Frontal cortex (tissue), 4 donors: Measurements from ENCODE around the gene ACBD7. TPM values are rescaled to one million over a fixed set of nuclear protein-coding genes. Genes with fewer than 3 reads are reported as not detected.

ENCODE experiments used
- DNase-seq, 2 donors: peaks; one replicate each; pipeline ENCODE4 v3.0.0; 2012; ENCODE audit warnings: low spot score in 2 of 2
- FAIRE-seq: peaks from 2 replicates; lab custom pipeline; 2012; peaks lifted over from hg19 to GRCh38; lab: Jason Lieb, UNC
- total RNA-seq: library from RNA; depleted of rRNA; stranded (reverse); fragments of >200 nt; gene quantifications from one replicate; pipeline ENCODE4 v1.2.3, GENCODE V29; 2014
- donor health status: control.
- donor health status: control.
- donor health status: control.

ACBD7 gene
- 10.6 TPM for total RNA-seq

DNA sequence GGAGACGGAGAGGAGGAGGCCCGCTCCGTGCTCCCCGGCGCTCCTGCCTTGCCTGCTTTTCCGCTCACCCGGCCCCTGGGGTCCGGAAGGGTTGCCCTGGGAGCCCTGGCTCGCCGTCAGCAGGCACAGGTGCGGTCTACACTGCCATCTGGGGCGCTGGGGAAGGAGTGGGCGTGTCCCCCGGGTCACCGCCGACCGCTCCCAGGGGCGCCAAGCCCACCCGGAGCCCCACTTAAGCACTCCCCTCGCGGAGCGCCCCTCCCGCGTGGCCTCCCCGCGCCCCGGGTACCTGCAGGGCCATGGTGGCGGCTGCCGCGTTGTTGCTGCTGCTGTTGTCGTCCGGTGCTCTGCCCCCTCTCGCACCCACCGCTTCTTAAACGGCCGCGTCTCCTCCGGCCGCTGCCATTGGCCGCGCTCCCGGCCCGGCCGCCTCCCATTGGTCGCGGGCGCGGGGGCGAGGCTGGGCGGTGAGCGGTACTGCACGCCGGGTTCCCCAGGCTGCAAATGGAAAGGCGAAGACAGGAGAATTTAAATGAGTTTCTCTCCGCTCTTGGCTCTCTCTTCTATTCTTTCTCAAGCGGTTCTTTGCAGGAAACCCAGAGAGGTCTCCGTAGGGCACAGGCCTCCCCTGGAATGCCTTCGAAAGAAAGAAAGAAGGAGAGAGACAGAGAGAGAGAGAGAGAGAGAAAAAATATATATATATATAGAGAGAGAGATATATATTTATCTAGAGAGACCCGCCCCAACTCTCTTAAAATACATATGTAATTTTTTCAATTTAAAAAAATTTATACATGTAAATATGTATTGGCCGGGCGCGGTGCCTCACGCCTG, at the start of gene ACBD7:
TSS of gene ACBD7 (minus strand) at position 349 of the 834 bp plus-strand sequence. CDS start at position 301, 48 bp downstream.
- DNase-seq, result peak; percentile 80 to 93

DNA sequence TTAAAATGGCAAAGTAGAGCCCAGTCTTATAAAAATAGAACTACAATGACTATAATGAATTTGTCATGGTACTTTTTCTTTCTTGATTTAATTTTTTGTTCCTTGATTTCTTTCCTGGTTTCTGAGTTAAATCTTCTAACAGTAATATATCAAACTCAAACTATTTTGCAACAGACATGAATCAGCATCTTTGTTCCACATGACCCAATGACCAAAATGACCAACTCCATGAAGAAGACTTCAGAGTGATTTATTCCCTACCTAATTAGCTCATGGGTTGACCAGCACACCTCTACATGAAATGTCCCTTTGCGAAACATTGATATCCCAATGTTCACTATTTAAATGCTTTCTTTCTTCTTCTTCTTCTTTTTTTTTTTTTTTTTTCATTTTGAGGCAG, 49.1 kb upstream of the ACBD7 start:
- DNase-seq (no peak), FAIRE-seq (no peak)

More for the DNA sequence above, at the start of gene ACBD7:
- no peak for FAIRE-seq

DNA sequence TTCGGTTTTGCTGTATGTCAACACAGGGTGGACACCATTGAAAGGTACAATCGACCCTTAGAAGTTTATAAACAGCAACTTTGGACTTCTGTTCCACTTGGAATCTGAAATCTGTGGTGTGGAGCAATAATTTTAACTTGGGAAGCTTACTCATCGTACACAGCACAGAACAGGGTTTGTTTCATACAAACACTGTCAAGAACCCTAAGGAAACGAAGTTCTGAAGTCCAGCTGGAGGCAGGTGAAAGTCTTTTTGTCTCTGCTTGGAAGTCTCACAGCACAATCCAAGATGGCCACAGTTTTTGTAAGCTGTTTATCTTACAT, 48.4 kb upstream of the ACBD7 start:
- DNase-seq, result no peak
- no peak for FAIRE-seq

DNA sequence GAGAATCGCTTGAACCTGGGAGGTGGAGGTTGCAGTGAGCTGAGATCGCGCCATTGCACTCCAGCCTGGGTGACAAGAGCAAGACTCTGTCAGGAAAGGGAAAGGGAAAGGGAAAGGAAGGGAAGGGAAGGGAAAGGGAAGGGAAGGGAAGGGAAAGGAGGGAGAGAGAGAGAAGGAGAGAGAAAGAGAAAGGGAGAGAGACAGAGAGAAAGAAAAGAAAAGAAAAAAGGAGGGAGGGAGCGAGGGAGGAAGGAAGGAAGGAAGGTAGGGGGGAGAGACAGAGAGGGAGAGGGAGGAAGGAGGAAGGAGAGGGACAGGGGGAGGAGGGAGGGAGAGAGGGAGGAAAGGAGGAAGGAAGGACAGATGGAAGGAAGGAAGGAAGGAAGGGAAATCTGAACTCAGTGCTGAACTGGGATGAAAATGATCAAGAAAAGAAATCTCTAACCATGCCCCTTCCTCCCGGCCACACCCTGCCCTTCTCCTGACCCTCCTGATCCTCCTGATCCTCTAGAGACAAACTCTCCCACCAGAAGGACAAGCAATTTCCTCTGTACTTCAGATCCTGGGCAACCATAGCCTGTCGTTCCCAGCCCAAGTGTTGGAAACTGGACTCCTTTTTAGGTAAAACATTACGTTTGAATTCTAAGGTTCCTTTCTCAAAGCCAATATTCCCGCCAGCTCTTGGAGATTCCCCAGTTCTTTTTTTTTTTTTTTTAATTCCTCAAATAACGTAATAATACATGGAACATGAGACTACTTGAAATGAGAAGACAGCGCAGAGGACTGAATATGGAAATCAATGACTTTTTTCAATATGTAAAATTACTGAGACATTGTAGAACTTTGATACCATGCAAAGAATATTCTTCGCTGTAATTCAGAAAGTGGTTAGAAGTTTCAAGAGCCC, 47.8 kb upstream of the ACBD7 start:
- no peak for FAIRE-seq
- DNase-seq, result no peak

DNA sequence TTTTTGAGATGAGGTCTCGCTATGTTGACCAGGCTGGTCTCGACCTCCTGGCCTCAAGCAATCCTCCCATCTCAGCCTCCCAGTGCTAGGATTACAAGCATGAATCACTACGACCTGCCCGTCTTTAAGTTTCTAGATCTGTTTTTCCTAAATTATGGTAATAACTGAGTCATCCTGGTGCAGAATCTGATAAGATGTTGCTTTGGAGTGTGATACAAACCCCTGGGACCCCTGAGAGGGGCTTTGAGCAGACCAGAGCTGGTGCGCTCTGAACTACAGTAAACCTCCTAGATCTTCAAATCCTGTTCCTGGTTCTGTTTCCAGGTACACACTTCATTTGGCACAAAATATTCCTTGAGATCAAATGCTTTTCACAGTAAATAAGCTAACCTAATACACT, 42.8 kb upstream of the ACBD7 start:
- no peak for DNase-seq
- FAIRE-seq, result no peak

DNA sequence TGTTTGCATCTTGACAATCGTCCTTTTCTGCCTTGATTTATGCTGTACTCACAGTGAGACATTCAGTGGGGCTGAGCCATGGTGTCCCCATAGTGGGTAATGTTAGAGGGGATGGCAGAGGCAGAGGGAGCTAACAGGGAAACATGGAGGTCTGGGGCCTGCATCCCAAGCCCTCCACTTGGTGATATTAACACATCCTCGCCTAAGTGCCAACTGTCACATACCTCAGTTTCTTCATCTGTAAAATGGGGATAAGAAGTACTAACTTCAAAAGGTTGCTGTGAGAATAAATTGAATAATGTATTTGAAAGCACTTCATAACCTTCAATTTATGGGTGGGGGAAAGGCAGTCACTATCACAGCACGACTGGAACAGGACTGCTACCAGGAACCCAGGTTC, 36.3 kb upstream of the ACBD7 start:
- no peak for FAIRE-seq
- DNase-seq, result no peak

DNA sequence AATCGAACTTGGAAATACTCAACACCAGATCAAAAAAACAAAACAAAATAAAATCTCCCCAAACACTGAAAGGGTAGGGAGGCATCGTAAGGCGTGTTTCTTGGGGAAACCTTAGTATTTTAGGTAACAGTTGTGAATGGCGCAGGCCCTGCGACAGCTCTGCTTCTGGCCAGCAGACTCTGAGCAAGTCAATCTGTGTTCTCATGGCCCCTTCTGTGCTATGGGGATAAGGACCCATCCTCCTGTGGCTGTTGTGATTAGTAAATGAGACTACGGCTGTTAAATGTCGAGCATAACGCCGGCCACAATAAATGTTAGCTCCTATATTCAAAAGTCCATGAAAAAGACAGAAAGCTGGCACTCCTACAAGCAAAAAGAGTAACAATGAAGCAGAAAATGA, 35.6 kb upstream of the ACBD7 start:
- no peak for FAIRE-seq
- DNase-seq, result no peak

DNA sequence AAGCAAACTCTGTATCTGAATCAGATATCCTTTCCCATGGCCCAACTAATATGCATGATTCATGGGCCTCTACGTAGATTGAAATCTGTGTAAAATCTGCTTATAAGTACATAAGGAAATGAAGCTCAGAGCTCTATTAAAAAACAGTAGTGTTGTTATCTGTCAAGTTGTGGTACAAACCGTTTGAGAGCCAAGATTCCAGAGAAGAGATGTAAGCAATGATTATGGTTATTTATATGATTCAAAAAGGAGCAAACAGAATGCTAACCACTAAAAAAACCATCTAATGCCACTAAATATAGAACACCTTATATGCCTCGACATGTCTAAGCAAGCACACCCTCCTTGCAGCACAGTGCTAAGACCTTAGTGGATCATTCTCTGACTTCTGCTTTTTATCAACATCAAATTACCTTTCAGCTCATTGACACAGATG, 35.2 kb upstream of the ACBD7 start:
- DNase-seq, result no peak
- FAIRE-seq, result no peak

DNA sequence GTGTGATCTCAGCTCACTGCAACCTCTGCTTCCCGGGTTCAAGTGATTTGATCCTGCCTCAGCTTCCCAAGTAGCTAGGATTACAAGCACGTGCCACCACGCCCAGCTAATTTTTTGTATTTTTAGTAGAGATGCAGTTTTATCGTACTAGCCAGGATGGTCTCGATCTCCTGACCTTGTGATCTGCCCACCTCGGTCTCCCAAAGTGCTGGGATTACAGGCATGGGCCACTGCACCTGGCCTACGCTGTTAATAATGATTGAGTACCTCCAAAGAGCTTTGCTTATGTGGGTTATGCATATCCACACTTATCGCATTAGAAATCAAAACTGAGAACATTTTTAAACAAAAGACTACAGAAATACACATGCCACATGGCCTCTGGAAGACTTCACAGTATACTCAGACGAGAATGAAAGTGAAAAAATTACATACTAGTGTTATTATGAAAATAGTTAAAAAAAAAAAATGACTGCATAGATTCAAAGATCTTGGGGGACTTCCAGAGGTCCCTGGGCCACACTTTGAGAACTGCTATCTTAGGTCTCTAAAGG, 34.0 kb upstream of the ACBD7 start:
- FAIRE-seq (no peak), DNase-seq (no peak)

DNA sequence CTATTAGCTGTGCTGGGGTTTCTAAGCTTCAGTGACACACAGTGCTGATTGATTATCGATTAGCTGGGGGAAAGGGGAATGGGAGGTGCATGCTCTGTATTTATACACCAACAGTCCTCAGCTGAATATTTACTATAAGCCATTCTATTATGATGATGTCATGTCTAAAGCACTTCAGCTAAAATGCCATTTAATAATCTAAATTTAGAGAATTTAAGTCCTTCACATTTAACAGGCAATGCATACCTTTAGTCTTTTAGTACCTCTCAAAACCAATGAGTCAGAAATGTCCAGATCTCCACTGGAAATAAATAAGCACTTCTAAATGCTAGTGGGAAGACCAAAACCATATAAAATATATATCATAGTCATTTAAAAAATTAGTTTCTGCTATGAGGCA, 33.1 kb upstream of the ACBD7 start:
- DNase-seq, result no peak
- no peak for FAIRE-seq

DNA sequence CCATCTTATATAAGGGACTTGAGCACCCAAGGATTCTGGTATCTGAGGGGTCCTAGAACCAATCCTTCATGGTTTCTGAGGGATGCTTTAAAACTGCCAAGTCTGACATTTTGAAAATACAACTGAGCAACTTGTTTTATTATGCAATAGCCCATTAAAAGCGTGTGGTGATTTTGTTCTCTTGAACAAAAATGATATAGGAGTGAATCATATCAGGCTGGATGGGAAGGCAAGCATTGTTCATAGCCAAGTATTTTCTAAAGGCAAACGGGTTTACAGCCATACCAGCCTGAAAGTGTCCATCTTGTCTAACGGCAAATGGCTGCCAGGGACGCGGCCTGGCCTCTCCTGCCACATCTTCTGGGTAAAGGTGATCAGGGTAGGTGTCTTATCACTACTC, 31.9 kb upstream of the ACBD7 start:
- no peak for DNase-seq
- no peak for FAIRE-seq

DNA sequence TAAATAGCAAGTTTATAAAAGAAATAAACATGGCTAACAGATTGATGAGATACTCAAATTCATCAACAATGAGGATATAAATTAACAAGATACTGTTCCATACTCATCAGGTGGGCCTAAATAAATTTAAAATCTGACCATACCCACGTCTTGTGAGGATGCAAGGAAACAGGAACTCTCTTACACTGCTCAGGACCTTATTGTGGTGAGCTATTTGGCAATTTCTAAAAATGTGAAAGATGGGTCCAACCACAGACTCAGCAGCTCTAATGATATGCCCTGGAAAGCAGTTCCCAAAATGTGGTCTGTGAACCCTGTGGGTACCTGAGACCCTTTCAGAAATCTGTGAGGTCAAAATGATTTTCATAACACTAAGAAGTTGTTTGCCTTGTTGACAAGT, 30.0 kb upstream of the ACBD7 start:
- FAIRE-seq (no peak), DNase-seq (no peak)

DNA sequence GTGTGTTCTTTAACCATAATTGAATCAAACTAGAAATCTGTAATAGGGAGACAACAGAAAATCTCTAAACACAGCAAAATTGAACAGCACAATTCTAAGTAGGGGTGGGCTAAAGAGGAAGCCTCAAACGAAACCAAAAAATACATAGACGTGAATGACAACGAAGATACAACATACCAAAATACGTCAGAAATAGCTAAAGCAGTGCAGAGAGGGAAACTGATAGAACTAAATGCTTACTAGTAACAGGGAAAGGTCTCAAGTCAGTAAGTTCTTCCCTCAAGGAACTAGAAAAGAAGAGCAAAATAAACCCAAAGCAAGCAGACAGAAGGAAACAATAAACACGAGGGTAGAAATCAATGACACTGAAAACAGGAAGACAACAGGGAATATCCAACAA, 27.6 kb upstream of the ACBD7 start:
- FAIRE-seq (no peak), DNase-seq (no peak)

DNA sequence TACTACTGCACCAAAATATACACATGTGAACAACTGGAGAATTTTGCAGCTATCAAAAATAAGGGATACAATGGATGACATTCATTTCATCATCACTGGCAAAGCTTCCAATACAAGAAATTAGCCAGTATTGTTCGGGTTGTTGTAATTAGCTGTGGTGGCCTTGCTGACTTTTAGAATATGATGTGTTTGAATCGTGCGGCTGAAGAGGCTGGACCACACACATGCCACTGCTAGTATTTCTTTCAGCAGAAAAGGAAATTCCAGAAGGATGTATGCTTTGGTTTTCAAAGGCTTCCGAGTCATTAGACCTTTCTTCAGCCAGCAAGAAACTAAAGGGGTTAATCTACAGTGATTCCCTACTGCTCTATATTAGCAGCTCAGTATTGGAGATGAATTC, 25.2 kb upstream of the ACBD7 start:
- FAIRE-seq, result no peak

DNA sequence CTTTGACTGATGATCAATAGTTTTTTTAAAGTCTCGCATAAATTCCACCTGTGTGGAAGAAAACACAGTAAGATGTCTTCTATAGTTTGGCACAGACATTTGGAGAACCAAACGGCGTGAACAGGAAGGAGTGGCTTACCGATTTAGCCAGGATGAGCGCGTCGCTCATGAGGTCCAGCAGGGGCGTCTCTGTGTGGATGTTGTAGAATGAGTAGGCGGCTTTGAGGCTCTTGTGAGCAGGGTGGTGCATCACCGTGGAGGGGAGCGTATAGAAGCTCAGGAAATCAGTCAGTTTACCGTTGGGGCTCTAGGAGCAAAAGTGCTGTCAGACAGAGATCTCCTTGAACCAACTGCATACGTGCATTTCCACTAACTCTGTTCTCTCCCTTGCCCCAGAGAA, 24.1 kb upstream of the ACBD7 start:
- DNase-seq, result no peak
- no peak for FAIRE-seq

More for the DNA sequence above, 25.2 kb upstream of the ACBD7 start:
- no peak for DNase-seq

DNA sequence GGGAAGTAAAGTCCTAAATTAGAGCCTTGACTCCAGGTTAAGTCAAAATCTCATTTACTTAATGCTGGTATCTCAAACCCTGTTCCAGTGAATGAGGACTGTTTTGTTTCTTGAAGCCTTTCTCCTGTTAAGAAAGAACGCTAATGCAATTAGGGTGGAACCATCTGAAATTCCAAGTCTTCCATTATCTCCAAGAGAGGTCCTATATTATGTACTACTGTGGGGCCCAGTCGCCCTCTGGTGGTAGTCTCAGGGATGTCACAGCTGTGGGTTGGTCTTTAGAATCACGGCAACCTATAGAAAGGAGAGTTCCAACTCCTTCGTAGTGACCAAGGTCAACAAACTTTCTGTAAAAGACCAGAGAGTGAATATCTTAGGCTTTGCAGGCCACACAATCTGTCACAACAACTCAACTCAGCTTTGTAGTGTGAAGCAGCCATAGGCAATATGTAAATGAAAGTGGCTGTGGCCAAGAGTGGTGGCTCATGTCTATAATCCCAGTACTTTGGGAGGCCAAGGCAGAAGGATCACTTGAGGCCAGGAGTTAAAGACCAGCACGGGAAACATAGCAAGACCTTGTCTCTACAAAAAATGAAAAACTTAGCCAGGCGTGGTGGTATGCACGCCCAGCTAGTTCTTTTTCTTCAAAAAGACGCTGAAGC, 17.9 kb upstream of the ACBD7 start:
- FAIRE-seq, result no peak
- DNase-seq, result peak in 1 of 2 donors; percentile 53

DNA sequence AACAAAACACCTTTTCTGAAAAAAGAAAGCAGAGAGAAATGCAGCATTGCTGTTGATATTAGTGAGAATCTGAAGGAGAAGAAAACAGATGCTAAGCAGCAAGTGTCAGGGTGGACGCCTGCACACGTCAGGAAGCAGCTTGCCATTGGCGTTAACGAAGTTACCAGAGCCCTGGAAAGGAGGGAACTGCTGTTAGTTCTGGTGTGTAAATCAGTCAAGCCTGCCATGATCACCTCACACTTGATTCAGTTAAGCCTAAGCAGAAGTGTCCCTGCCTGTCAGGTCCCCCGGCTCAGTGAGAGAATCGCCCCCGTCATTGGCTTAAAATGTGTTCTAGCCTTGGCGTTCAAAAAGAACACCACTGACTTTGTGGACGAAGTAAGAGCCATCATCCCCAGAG, 14.9 kb upstream of the ACBD7 start:
- FAIRE-seq (no peak), DNase-seq (no peak)

DNA sequence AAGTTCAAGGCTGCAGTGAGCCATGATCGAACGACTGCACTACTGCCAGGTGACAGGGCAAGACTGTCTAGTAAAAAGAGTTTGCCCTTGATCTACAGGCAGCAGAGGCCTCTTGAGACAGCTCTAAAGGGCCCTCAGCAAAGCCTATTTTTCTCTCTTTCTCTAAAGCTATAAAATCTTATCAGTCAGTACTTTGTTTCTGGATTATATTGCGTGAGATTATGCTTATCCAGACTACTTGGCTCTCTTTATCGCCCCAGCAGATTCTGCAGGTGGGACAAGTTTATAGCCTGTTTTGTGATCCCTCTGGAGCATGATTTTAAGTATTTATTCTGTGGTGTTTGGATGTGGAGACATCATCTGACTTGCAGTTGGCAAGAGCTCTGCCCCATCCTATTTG, 11.3 kb upstream of the ACBD7 start:
- FAIRE-seq (no peak), DNase-seq (no peak)

DNA sequence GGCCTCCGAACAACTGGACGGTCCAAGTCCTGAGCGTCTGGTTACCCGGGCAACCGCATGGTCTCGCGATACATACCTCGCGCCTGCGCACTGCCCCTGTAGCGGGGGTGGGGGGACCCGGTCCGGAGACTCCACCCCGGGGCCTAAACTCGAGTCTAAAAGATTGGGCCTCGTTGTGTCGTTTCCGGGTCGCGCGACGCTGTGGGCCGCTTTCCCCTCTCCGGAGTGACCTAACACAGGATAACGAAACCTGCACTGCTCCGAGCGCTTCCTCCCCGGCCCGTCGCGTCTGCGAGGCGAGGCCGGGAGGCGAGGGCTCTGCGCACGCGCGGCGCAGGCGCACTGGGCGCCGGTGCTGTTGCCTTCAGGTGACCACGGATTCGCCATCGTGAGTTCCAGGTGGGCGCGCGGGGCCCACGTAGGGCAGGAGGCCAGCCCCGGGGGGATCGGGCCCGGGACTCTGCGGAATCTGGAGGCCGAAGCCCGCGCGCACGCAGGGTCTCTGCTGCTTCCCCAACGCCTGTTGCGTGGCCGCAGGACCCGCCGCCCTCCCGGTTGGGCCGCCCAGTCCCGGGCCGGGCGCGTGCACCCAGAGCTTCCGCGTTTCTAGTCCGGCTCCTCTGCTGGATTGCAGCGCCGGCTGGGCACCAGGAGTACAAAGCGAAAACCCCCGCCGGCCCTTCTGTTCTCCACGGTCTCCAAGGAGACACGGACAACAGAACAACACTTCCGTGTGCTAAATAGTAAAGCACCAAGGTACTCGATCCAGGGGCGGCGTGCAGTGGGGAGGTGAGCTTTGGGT, 8.6 kb upstream of the ACBD7 start, which contains the start of gene RPP38:
TSS of gene RPP38 (plus strand) at position 345 of the 802 bp plus-strand sequence. CDS start 5,960 bp downstream, outside the sequence.
- peak; percentile 97 to 98 for DNase-seq
- FAIRE-seq, result no peak
